GM19468 (cell line): ENCODE data around the gene PRM2.

ENCODE experiments used
- ATAC-seq: cut with Tn5 transposase; IDR thresholded peaks from one replicate; pipeline ENCODE4 v1.9.1; 2021; ENCODE audit warnings: mild to moderate bottlenecking, moderate library complexity, moderate number of reproducible peaks; ENCODE audit not compliant: unreplicated experiment; ENCODE audit errors: extremely low read depth

Gene PRM2

GRCh38 chr16:11265124-11265523 lies 11.2 kb downstream of the PRM2 start:
- ATAC-seq, result no peak

GRCh38 chr16:11264155-11264832 lies 12.0 kb downstream of the PRM2 start:
- no peak for ATAC-seq

- no peak for ATAC-seq
These were observed 12.5 kb downstream of the PRM2 start for GRCh38 chr16:11263737-11264136.

GRCh38 chr16:11262915-11263314 lies 13.4 kb downstream of the PRM2 start:
- ATAC-seq, result no peak

GRCh38 chr16:11260596-11260966 lies 15.7 kb downstream of the PRM2 start:
- ATAC-seq, result no peak

GRCh38 chr16:11259655-11260595 lies 16.4 kb downstream of the PRM2 start:
- ATAC-seq, result no peak

- ATAC-seq, result no peak
These were observed 17.5 kb downstream of the PRM2 start for GRCh38 chr16:11258553-11259492.

GRCh38 chr16:11257131-11257938 lies 18.9 kb downstream of the PRM2 start:
- no peak for ATAC-seq

GRCh38 chr16:11256661-11257130 lies 19.6 kb downstream of the PRM2 start:
- ATAC-seq, result no peak

- peak; percentile 33 for ATAC-seq
These were observed 20.3 kb downstream of the PRM2 start, which contains the start of gene SOCS1 for GRCh38 chr16:11255737-11256660. Gene SOCS1, minus strand, starts transcription at chr16:11256204. Its CDS starts 726 bp downstream, at chr16:11255478.

- ATAC-seq, result peak; percentile 3
These were observed 21.2 kb downstream of the PRM2 start for GRCh38 chr16:11254913-11255736.

GRCh38 chr16:11253995-11254912 lies 22.0 kb downstream of the PRM2 start:
- ATAC-seq, result no peak

- no peak for ATAC-seq
These were observed 23.0 kb downstream of the PRM2 start for GRCh38 chr16:11253009-11253994.

- no peak for ATAC-seq
These were observed 23.8 kb downstream of the PRM2 start for GRCh38 chr16:11252482-11252931.
